HG02840 (cell line): ENCODE data around the gene NAA35.

ENCODE experiments used
- ATAC-seq: cut with Tn5 transposase; IDR thresholded peaks from one replicate; pipeline ENCODE4 v1.9.1; 2021; ENCODE audit warnings: mild to moderate bottlenecking, moderate library complexity, moderate number of reproducible peaks; ENCODE audit not compliant: unreplicated experiment, low FRiP score

The NAA35 gene

GRCh38 chr9:86057491-86057890 is 116.5 kb downstream of the NAA35 start:
- ATAC-seq: no peak

GRCh38 chr9:86061972-86062739 is 121.2 kb downstream of the NAA35 start:
- no peak for ATAC-seq

GRCh38 chr9:86062845-86063693 is 122.1 kb downstream of the NAA35 start:
- ATAC-seq: no peak

GRCh38 chr9:86064220-86064619 is 123.3 kb downstream of the NAA35 start:
- no peak for ATAC-seq

- no peak for ATAC-seq
These were observed 128.4 kb downstream of the NAA35 start for GRCh38 chr9:86069206-86069869.
